H1 (cell line): ENCODE measurements around the gene CISTR. TPM values are rescaled to one million over a fixed set of nuclear protein-coding genes. Genes with fewer than 3 reads are reported as not detected.

ENCODE experiments used
- CTCF ChIA-PET: fragments of 300-600 bp; sonication (Branson Sonifier 250); formaldehyde crosslinking; loops from one replicate; lab custom pipeline; 2021; ENCODE audit not compliant: partially characterized antibody; lab: Charles Lee
- POLR2A ChIA-PET: fragments of 300-600 bp; sonication (Branson Sonifier 250); formaldehyde crosslinking; loops from one replicate; lab custom pipeline; 2021; ENCODE audit warnings: inconsistent platforms; ENCODE audit not compliant: partially characterized antibody; lab: Charles Lee
- DNase-seq, 2 experiments: peaks; one replicate each; pipeline versions ENCODE4 v3.0.0 to v3.0.0-alpha.2; 2010 to 2022; ENCODE audit warnings: low spot score in 2 of 2, low read depth in 1 of 2, mixed read lengths in 1 of 2
- FAIRE-seq: peaks from 2 replicates; lab custom pipeline; 2011; peaks lifted over from hg19 to GRCh38; lab: Jason Lieb, UNC
- H2AFZ ChIP-seq: 2 replicates; pipeline ENCODE4 v1.8.1; 2012; ENCODE audit warnings: low read length, inconsistent platforms
- H2AK5ac ChIP-seq: 2 replicates; pipeline ENCODE4 v1.6.1; 2013; ENCODE audit warnings: low read depth, low read length
- H2BK120ac ChIP-seq: replicated peaks from 2 replicates; pipeline ENCODE3; 2013; ENCODE audit warnings: low read depth, low read length, inconsistent platforms
- H2BK12ac ChIP-seq: 2 replicates; pipeline ENCODE4 v1.6.1; 2013; ENCODE audit warnings: low read depth, low read length
- H2BK15ac ChIP-seq: 2 replicates; pipeline ENCODE4 v1.6.1; 2013; ENCODE audit warnings: low read length
- H2BK20ac ChIP-seq: 2 replicates; pipeline ENCODE4 v1.6.1; 2013; ENCODE audit warnings: low read length
- H2BK5ac ChIP-seq: 2 replicates; pipeline ENCODE4 v1.6.1; 2013; ENCODE audit warnings: low read depth, low read length
- H3K14ac ChIP-seq: 2 replicates; pipeline ENCODE4 v1.6.1; 2013; ENCODE audit warnings: inconsistent platforms; ENCODE audit not compliant: insufficient read length
- H3K18ac ChIP-seq: 2 replicates; pipeline ENCODE4 v1.6.1; 2013; ENCODE audit warnings: low read length; ENCODE audit errors: extremely low read depth
- H3K23ac ChIP-seq: 2 replicates; pipeline ENCODE4 v1.6.1; 2013; ENCODE audit warnings: inconsistent platforms; ENCODE audit not compliant: insufficient read length
- H3K23me2 ChIP-seq: 2 replicates; pipeline ENCODE4 v1.6.1; 2013; ENCODE audit warnings: low read depth, low read length
- H3K27ac ChIP-seq: 2 replicates; pipeline ENCODE4 v1.6.1; 2011; ENCODE audit warnings: low read depth, low read length, inconsistent platforms
- H3K27me3 ChIP-seq, 4 experiments: replicated peaks in 1 of 4; 1 replicate in 1 of 4; 2 replicates in 3 of 4; pipeline versions ENCODE4 v1.6.1 to v1.8.1; 2011 to 2013; ENCODE audit warnings: low read length in 3 of 4, mild to moderate bottlenecking in 3 of 4, inconsistent platforms in 2 of 4, mixed read lengths in 2 of 4, moderate library complexity in 1 of 4; ENCODE audit not compliant: control insufficient read depth in 3 of 4, insufficient read depth in 3 of 4; ENCODE audit errors: extremely low read depth in 1 of 4
- H3K36me3 ChIP-seq, 4 experiments: 2 replicates each; pipeline versions ENCODE4 v1.6.1 to v1.8.1; 2011 to 2013; ENCODE audit warnings: mild to moderate bottlenecking in 4 of 4, low read length in 3 of 4, moderate library complexity in 2 of 4, control low read depth in 1 of 4, inconsistent platforms in 1 of 4; ENCODE audit not compliant: insufficient read depth in 4 of 4, control insufficient read depth in 2 of 4
- H3K4ac ChIP-seq: replicated peaks from 2 replicates; pipeline ENCODE3; 2013; ENCODE audit warnings: low read length, low read depth, mixed read lengths, inconsistent platforms; ENCODE audit not compliant: insufficient read length
- H3K4me1 ChIP-seq, 4 experiments: replicated peaks in 1 of 4; 1 replicate in 1 of 4; 2 replicates in 3 of 4; pipeline versions ENCODE4 v1.6.1 to v1.8.1; 2011 to 2013; ENCODE audit warnings: low read length in 3 of 4, inconsistent platforms in 2 of 4, mixed read lengths in 1 of 4; ENCODE audit not compliant: insufficient read depth in 4 of 4, control insufficient read depth in 3 of 4
- H3K4me2 ChIP-seq, 2 experiments: 2 replicates each; pipeline versions ENCODE4 v1.6.1 to v1.8.1; 2011 to 2013; ENCODE audit warnings: low read depth in 2 of 2, low read length in 2 of 2, control low read depth in 1 of 2, inconsistent platforms in 1 of 2, mild to moderate bottlenecking in 1 of 2; ENCODE audit not compliant: insufficient read depth in 1 of 2
- H3K4me3 ChIP-seq, 4 experiments: fragments of 200-600, 300-600 bp in 1 of 4; sonication (generic), shearing (Covaris generic), sonication (Bioruptor Twin) in 1 of 4; 2 replicates each; pipeline versions ENCODE4 v1.5.1 to v1.8.1; 2011 to 2016; ENCODE audit warnings: low read length in 4 of 4, low read depth in 3 of 4, control low read depth in 2 of 4, inconsistent platforms in 2 of 4, mild to moderate bottlenecking in 2 of 4, mixed read lengths in 1 of 4, moderate library complexity in 1 of 4; ENCODE audit not compliant: insufficient read depth in 2 of 4; ENCODE audit errors: extremely low read depth in 1 of 4
- H3K56ac ChIP-seq: replicated peaks from 2 replicates; pipeline ENCODE3; 2013; ENCODE audit warnings: low read depth, mild to moderate bottlenecking, mixed read lengths, low read length, inconsistent platforms; ENCODE audit not compliant: insufficient read length
- H3K79me1 ChIP-seq: 2 replicates; pipeline ENCODE4 v1.6.1; 2013; ENCODE audit warnings: low read depth, low read length, control low read depth
- H3K79me2 ChIP-seq, 2 experiments: 2 replicates each; pipeline versions ENCODE4 v1.6.1 to v1.8.1; 2012 to 2013; ENCODE audit warnings: low read length in 2 of 2, mild to moderate bottlenecking in 2 of 2, inconsistent platforms in 1 of 2; ENCODE audit not compliant: insufficient read depth in 2 of 2, control insufficient read depth in 1 of 2
- H3K9ac ChIP-seq, 4 experiments: replicated peaks in 1 of 4; 1 replicate in 1 of 4; 2 replicates in 3 of 4; pipeline versions ENCODE4 v1.6.1 to v1.8.1; 2011 to 2013; ENCODE audit warnings: low read depth in 3 of 4, low read length in 3 of 4, control low read depth in 2 of 4, mild to moderate bottlenecking in 2 of 4, moderate library complexity in 2 of 4, inconsistent platforms in 1 of 4; ENCODE audit errors: extremely low read depth in 1 of 4
- H3K9me3 ChIP-seq, 2 experiments: 2 replicates each; pipeline versions ENCODE4 v1.6.1 to v1.8.1; 2012 to 2013; ENCODE audit warnings: mild to moderate bottlenecking in 2 of 2, moderate library complexity in 2 of 2, control low read depth in 1 of 2, inconsistent platforms in 1 of 2, low read depth in 1 of 2, low read length in 1 of 2, mixed read lengths in 1 of 2; ENCODE audit not compliant: insufficient read depth in 2 of 2
- H4K20me1 ChIP-seq, 2 experiments: replicated peaks in 1 of 2; 2 replicates each; pipeline versions ENCODE3 to v1.8.1; 2011 to 2013; ENCODE audit warnings: inconsistent platforms in 2 of 2, low read length in 2 of 2, mild to moderate bottlenecking in 1 of 2; ENCODE audit not compliant: insufficient read depth in 2 of 2, control insufficient read depth in 1 of 2
- H4K5ac ChIP-seq: 2 replicates; pipeline ENCODE4 v1.6.1; 2013; ENCODE audit warnings: low read length, low read depth, mixed read lengths, inconsistent platforms; ENCODE audit not compliant: insufficient read length
- H4K8ac ChIP-seq: 2 replicates; pipeline ENCODE4 v1.8.0; 2013; ENCODE audit warnings: mild to moderate bottlenecking, moderate library complexity, low read length, inconsistent platforms; ENCODE audit not compliant: insufficient read depth; ENCODE audit errors: extremely low read depth
- H4K91ac ChIP-seq: replicated peaks from 2 replicates; pipeline ENCODE3; 2013; ENCODE audit warnings: low read length, mixed read lengths, inconsistent platforms; ENCODE audit not compliant: insufficient read length
- CEBPB ChIP-seq: IDR thresholded peaks from 2 replicates; pipeline ENCODE4 v1.6.1; 2012; ENCODE audit warnings: low read depth, low read length
- CREB1 ChIP-seq: IDR thresholded peaks from 2 replicates; pipeline ENCODE4 v1.6.1; 2012; ENCODE audit warnings: inconsistent platforms
- CTCF ChIP-seq, 3 experiments: IDR thresholded peaks; 1 replicate in 2 of 3; 2 replicates in 1 of 3; pipeline versions ENCODE4 v1.5.1 to v1.6.1; 2011; ENCODE audit warnings: low read length in 3 of 3, mild to moderate bottlenecking in 3 of 3, inconsistent platforms in 2 of 3, low read depth in 1 of 3, moderate library complexity in 1 of 3; ENCODE audit not compliant: insufficient read depth in 1 of 3; ENCODE audit errors: control extremely low read depth in 1 of 3
- EP300 ChIP-seq, 2 experiments: IDR thresholded peaks; 1 replicate in 1 of 2; 2 replicates in 1 of 2; pipeline ENCODE4 v1.6.1; 2011 to 2012; ENCODE audit warnings: low read depth in 2 of 2, low read length in 2 of 2, mild to moderate bottlenecking in 2 of 2, borderline replicate concordance in 1 of 2, inconsistent platforms in 1 of 2, moderate library complexity in 1 of 2
- HDAC6 ChIP-seq: IDR thresholded peaks from one replicate; pipeline ENCODE4 v1.7.1; 2012; ENCODE audit warnings: low read depth, mild to moderate bottlenecking, inconsistent platforms, low read length, moderate library complexity
- JUND ChIP-seq: IDR thresholded peaks from 2 replicates; pipeline ENCODE4 v1.6.1; 2011; ENCODE audit warnings: mild to moderate bottlenecking, improper control_type of control experiment, low read length
- NANOG ChIP-seq: IDR thresholded peaks from 2 replicates; pipeline ENCODE4 v1.6.1; 2011; ENCODE audit warnings: low read length, low read depth, mild to moderate bottlenecking, inconsistent platforms; ENCODE audit not compliant: insufficient read depth, poor library complexity, severe bottlenecking
- RAD21 ChIP-seq, 2 experiments: IDR thresholded peaks in 1 of 2; conservative IDR thresholded peaks in 1 of 2; 2 replicates each; pipeline ENCODE4 v1.6.1; 2011; ENCODE audit warnings: low read depth in 2 of 2, low read length in 2 of 2, improper control_type of control experiment in 1 of 2, inconsistent platforms in 1 of 2, mild to moderate bottlenecking in 1 of 2, moderate library complexity in 1 of 2
- SP1 ChIP-seq: IDR thresholded peaks from 2 replicates; pipeline ENCODE4 v1.6.1; 2011; ENCODE audit warnings: low read depth, low read length
- TAF1 ChIP-seq: IDR thresholded peaks from 2 replicates; pipeline ENCODE4 v1.6.1; 2011; ENCODE audit warnings: mild to moderate bottlenecking, low read depth, low read length
- TBP ChIP-seq: IDR thresholded peaks from 2 replicates; pipeline ENCODE4 v1.6.1; 2011; ENCODE audit warnings: low read depth, low read length, improper control_type of control experiment
- WGBS, 2 experiments: shearing (Covaris generic) in 1 of 2; methylation state at CpG; one replicate each; pipeline versions ENCODE4 v1.1.6 to v1.1.7; 2013 to 2015; ENCODE audit warnings: low lambda C conversion rate in 2 of 2, mixed read lengths in 2 of 2, inconsistent platforms in 1 of 2, low coverage in 1 of 2, missing lambda C conversion rate in 1 of 2; ENCODE audit not compliant: insufficient replicate concordance in 2 of 2, insufficient coverage in 1 of 2, insufficient read length in 1 of 2; ENCODE audit errors: extremely low coverage in 1 of 2, missing lambda C conversion rate in 1 of 2; 5-methylcytosine and 5-hydroxymethylcytosine counted together
- polyA plus RNA-seq, 7 experiments: library from polyadenylated mRNA; depleted of rRNA in 3 of 7; stranded (reverse) in 5 of 7; unstranded in 2 of 7; fragments of >200 nt in 5 of 7; fragments of 200-250 nt in 2 of 7; gene quantifications; 1 replicate in 5 of 7; 2 replicates in 1 of 7; 4 replicates in 1 of 7; pipeline versions ENCODE4 v1.2.1 to v1.2.3, GENCODE V29; 2011 to 2013; ENCODE audit warnings: missing spikeins in 2 of 7, mixed read lengths in 2 of 7
- total RNA-seq: library from RNA; stranded (reverse); fragmentation: NEBNext Ultra II Directional; extraction: Animal tissue kit (Norgen Biotek cat#: 25700); gene quantifications from 2 replicates; pipeline ENCODE4 v1.2.1, GENCODE V29; 2021

CISTR gene
- total and polyA plus RNA-seq, 2 of the 8 experiments (the other 6 are each of a cell fraction or from before 2014, with no cell fraction given), result not detected

- Histone ChIP-seq H3K14ac (no peak overlapping the region), H3K79me2 (no peaks in the 10 kb centered on the region), H3K4me2 (peak overlapping the region; percentile 96 to 98; a peak in 2 of 4 replicates), H3K27me3 (peaks cover 60 to 79% (median 73%) of the 10 kb centered on the region in 4 experiments), H3K23me2 (peaks cover 16% of the 10 kb centered on the region; the same call in 1 of the 2 replicates), H3K27ac (no peak overlapping the region), H3K79me1 (no peaks in the 10 kb centered on the region), H2BK120ac (no peak overlapping the region), H3K18ac (no peak overlapping the region), H4K8ac (no peak overlapping the region), H3K4ac (no peak overlapping the region), H2BK5ac (no peak overlapping the region), H2AK5ac (no peak overlapping the region; the same call in 1 of the 2 replicates), H3K4me3 (0 out of 8 replicates have a peak overlapping the region, but pooled peaks of 1 of the 4 experiments have one; percentile 77), H2BK20ac (no peak overlapping the region), H4K5ac (no peak overlapping the region), H3K9me3 (no peaks in the 10 kb centered on the region), H4K91ac (no peak overlapping the region), H2AFZ (no peak overlapping the region), H3K36me3 (no peaks in the 10 kb centered on the region), H4K20me1 (peaks cover 0 to 3% of the 10 kb centered on the region in 2 experiments), H3K56ac (no peak overlapping the region), H3K9ac (no peak overlapping the region), H2BK12ac (no peak overlapping the region), H3K23ac (no peak overlapping the region), H2BK15ac (no peak overlapping the region), H3K4me1 (peaks cover 3 to 36% (median 12%) of the 10 kb centered on the region in 4 experiments)
- WGBS, 2 experiments, result 84% methylated on average over 3 of the region's 3 CpGs; no CpG with 5 or more reads in 1 of the 2 experiments
- ChIA-PET POLR2A (interaction anchor here (1.0 to 3.1 kb wide), 2 partner anchors 9 to 77 kb away, joined by 3 to 10 read pairs; partner anchors contain the start of gene ATP5MC2), CTCF (interaction anchor here (0.7 to 7.5 kb wide), 10 partner anchors 8 to 455 kb away, joined by 3 to 152 read pairs (median 4); partner anchors contain the start of gene HOXC10)
- no peak for DNase-seq
- no peak for FAIRE-seq
- no peak for TF ChIP-seq CEBPB
- no peak for TF ChIP-seq CTCF (IDR thresholded peaks at IDR 0.05; ENCODE audit: control extremely low read depth in 1 of 3, insufficient read depth in 1 of 3, low read depth in 1 of 3, low read length in 3 of 3)
- no peak for TF ChIP-seq HDAC6
- no peak for TF ChIP-seq CREB1
- TF ChIP-seq TAF1, result no peak
- no peak for TF ChIP-seq NANOG
- no peak for TF ChIP-seq EP300 (IDR thresholded peaks at IDR 0.05; ENCODE audit: borderline replicate concordance in 1 of 2, low read depth in 2 of 2, low read length in 2 of 2)
- no peak for TF ChIP-seq TBP
- TF ChIP-seq RAD21 (IDR thresholded peaks at IDR 0.05 in 1 of 2, conservative IDR thresholded peaks at IDR 0.05 in 1 of 2; ENCODE audit: low read depth in 2 of 2, low read length in 2 of 2), result no peak
- no peak for TF ChIP-seq SP1
- TF ChIP-seq JUND, result no peak
These were observed 842 bp upstream of the CISTR start for GRCh38 chr12:53752621-53753020.
